H1 (cell line): ENCODE measurements around the gene NHSL2. TPM values are rescaled to one million over a fixed set of nuclear protein-coding genes. Genes with fewer than 3 reads are reported as not detected.

Experiments
- EP300 ChIP-seq, 2 experiments: IDR thresholded peaks; 1 replicate in 1 of 2; 2 replicates in 1 of 2; pipeline ENCODE4 v1.6.1; 2011 to 2012; ENCODE audit warnings: low read depth in 2 of 2, low read length in 2 of 2, mild to moderate bottlenecking in 2 of 2, borderline replicate concordance in 1 of 2, inconsistent platforms in 1 of 2, moderate library complexity in 1 of 2
- HDAC6 ChIP-seq: IDR thresholded peaks from one replicate; pipeline ENCODE4 v1.7.1; 2012; ENCODE audit warnings: low read depth, mild to moderate bottlenecking, inconsistent platforms, low read length, moderate library complexity
- MAX ChIP-seq: IDR thresholded peaks from 2 replicates; pipeline ENCODE4 v1.6.1; 2012; ENCODE audit warnings: inconsistent platforms
- PHF8 ChIP-seq: fragments of 200-600 bp; sonication (generic); conservative IDR thresholded peaks from 2 replicates; pipeline ENCODE4 v1.7.1; 2012; ENCODE audit warnings: low read depth, mild to moderate bottlenecking, inconsistent platforms, low read length, moderate library complexity
- SP2 ChIP-seq: IDR thresholded peaks from 2 replicates; pipeline ENCODE4 v1.6.1; 2012; ENCODE audit warnings: mild to moderate bottlenecking, low read length, inconsistent platforms
- polyA plus RNA-seq, 7 experiments: library from polyadenylated mRNA; depleted of rRNA in 3 of 7; stranded (reverse) in 5 of 7; unstranded in 2 of 7; fragments of >200 nt in 5 of 7; fragments of 200-250 nt in 2 of 7; gene quantifications; 1 replicate in 5 of 7; 2 replicates in 1 of 7; 4 replicates in 1 of 7; pipeline versions ENCODE4 v1.2.1 to v1.2.3, GENCODE V29; 2011 to 2013; ENCODE audit warnings: missing spikeins in 2 of 7, mixed read lengths in 2 of 7
- total RNA-seq: library from RNA; stranded (reverse); fragmentation: NEBNext Ultra II Directional; extraction: Animal tissue kit (Norgen Biotek cat#: 25700); gene quantifications from 2 replicates; pipeline ENCODE4 v1.2.1, GENCODE V29; 2021
- TF ChIP-seq, protein P1 (sequence below), 3 experiments: IDR thresholded peaks; 1 replicate in 2 of 3; 2 replicates in 1 of 3; pipeline versions ENCODE4 v1.5.1 to v1.6.1; 2011; ENCODE audit warnings: low read length in 3 of 3, mild to moderate bottlenecking in 3 of 3, inconsistent platforms in 2 of 3, low read depth in 1 of 3, moderate library complexity in 1 of 3; ENCODE audit not compliant: insufficient read depth in 1 of 3; ENCODE audit errors: control extremely low read depth in 1 of 3

Gene NHSL2
- total and polyA plus RNA-seq, 2 of the 8 experiments (the other 6 are each of a cell fraction or from before 2014, with no cell fraction given): 3.7 to 7.2 TPM

DNA sequence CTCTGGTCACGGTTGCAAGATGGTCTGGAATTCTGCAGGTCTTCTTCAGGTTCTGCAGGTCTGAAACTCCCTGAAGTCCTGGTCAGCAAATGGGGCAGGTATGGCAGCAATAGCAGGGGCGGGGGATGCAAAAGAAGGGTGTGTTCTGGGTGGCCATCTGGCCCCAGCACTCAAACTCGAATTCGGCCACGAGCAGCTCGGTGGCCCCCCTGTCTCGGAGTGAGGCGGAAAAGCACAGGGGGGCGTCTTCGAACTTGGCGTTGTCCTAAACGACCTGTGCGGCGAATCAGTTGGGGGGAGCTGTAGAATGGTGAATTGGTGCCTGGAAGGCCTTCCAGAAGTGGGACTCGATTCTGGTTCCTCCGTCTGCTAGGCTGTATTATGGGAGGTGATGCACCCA, 219.0 kb downstream of the NHSL2 start (continued):
- TF ChIP-seq, protein P1, sequence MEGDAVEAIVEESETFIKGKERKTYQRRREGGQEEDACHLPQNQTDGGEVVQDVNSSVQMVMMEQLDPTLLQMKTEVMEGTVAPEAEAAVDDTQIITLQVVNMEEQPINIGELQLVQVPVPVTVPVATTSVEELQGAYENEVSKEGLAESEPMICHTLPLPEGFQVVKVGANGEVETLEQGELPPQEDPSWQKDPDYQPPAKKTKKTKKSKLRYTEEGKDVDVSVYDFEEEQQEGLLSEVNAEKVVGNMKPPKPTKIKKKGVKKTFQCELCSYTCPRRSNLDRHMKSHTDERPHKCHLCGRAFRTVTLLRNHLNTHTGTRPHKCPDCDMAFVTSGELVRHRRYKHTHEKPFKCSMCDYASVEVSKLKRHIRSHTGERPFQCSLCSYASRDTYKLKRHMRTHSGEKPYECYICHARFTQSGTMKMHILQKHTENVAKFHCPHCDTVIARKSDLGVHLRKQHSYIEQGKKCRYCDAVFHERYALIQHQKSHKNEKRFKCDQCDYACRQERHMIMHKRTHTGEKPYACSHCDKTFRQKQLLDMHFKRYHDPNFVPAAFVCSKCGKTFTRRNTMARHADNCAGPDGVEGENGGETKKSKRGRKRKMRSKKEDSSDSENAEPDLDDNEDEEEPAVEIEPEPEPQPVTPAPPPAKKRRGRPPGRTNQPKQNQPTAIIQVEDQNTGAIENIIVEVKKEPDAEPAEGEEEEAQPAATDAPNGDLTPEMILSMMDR (IDR thresholded peaks at IDR 0.05; ENCODE audit: control extremely low read depth in 1 of 3, insufficient read depth in 1 of 3, low read depth in 1 of 3, low read length in 3 of 3): no peak
- TF ChIP-seq MAX (no peak), SP2 (no peak), HDAC6 (no peak), EP300 (IDR thresholded peaks at IDR 0.05; ENCODE audit: borderline replicate concordance in 1 of 2, low read depth in 2 of 2, low read length in 2 of 2) (no peak), PHF8 (no peak)
